Common myeloid progenitor, CD34-positive (primary cell): Measurements from ENCODE around the gene TUBA4A.
A peak's percentile ranks its signal among the peaks of the same experiment; 100 is the strongest.

Source experiments
- CTCF ChIA-PET: fragments of 350-600 bp; sonication (Branson Sonifier 250); formaldehyde crosslinking; loops from one replicate; lab custom pipeline; 2021; ENCODE audit warnings: antibody characterized with exemption; lab: Charles Lee
- POLR2A ChIA-PET: fragments of 350-600 bp; sonication (Branson Sonifier 250); formaldehyde crosslinking; loops from one replicate; lab custom pipeline; 2021; ENCODE audit warnings: antibody characterized with exemption; lab: Charles Lee
- DNase-seq, 3 donors: peaks; one replicate each; pipeline versions ENCODE4 v3.0.0 to v3.0.0-alpha.2; 2013
- H3K27ac ChIP-seq, 2 experiments: 1 replicate in 1 of 2; 2 replicates in 1 of 2; pipeline ENCODE4 v1.7.0; 2013; ENCODE audit warnings: inconsistent platforms in 2 of 2, low read length in 2 of 2, mild to moderate bottlenecking in 2 of 2, low read depth in 1 of 2, moderate library complexity in 1 of 2; ENCODE audit not compliant: severe bottlenecking in 2 of 2, insufficient read depth in 1 of 2, poor library complexity in 1 of 2
- H3K27me3 ChIP-seq, 5 experiments: replicated peaks in 2 of 5; 1 replicate in 3 of 5; 2 replicates in 2 of 5; pipeline versions ENCODE4 v1.6.1 to v1.7.0; 2013; ENCODE audit warnings: low read length in 4 of 5, mild to moderate bottlenecking in 2 of 5, moderate library complexity in 2 of 5, inconsistent platforms in 1 of 5; ENCODE audit not compliant: insufficient read depth in 5 of 5, control insufficient read depth in 4 of 5
- H3K36me3 ChIP-seq, 4 experiments: 1 replicate in 2 of 4; 2 replicates in 2 of 4; pipeline versions ENCODE4 v1.6.1 to v1.7.0; 2013; ENCODE audit warnings: low read length in 3 of 4, control low read depth in 1 of 4, mild to moderate bottlenecking in 1 of 4; ENCODE audit not compliant: control insufficient read depth in 4 of 4, insufficient read depth in 4 of 4
- H3K4me1 ChIP-seq, 4 experiments: 1 replicate in 3 of 4; 2 replicates in 1 of 4; pipeline versions ENCODE4 v1.6.1 to v1.7.1; 2013; ENCODE audit warnings: low read length in 3 of 4, mild to moderate bottlenecking in 3 of 4, control low read depth in 1 of 4, inconsistent platforms in 1 of 4, moderate library complexity in 1 of 4; ENCODE audit not compliant: control insufficient read depth in 4 of 4, insufficient read depth in 4 of 4; ENCODE audit errors: control extremely low read depth in 1 of 4
- H3K4me3 ChIP-seq, 7 experiments: 1 replicate in 4 of 7; 2 replicates in 3 of 7; pipeline versions ENCODE4 v1.5.1 to v1.7.0; 2013; ENCODE audit warnings: mild to moderate bottlenecking in 7 of 7, low read length in 6 of 7, moderate library complexity in 6 of 7, inconsistent platforms in 2 of 7, low read depth in 2 of 7, control low read depth in 1 of 7; ENCODE audit not compliant: insufficient read depth in 4 of 7, control insufficient read depth in 1 of 7; ENCODE audit errors: extremely low read depth in 1 of 7
- H3K9me3 ChIP-seq, 5 experiments: 1 replicate in 4 of 5; 2 replicates in 1 of 5; pipeline versions ENCODE4 v1.6.1 to v1.7.1; 2013; ENCODE audit warnings: low read length in 4 of 5, mild to moderate bottlenecking in 2 of 5, inconsistent platforms in 1 of 5, low read depth in 1 of 5, moderate library complexity in 1 of 5; ENCODE audit not compliant: control insufficient read depth in 4 of 5, insufficient read depth in 2 of 5; ENCODE audit errors: control extremely low read depth in 1 of 5
- WGBS: methylation state at CpG from one replicate; pipeline ENCODE4 v1.1.5; 2013; ENCODE audit not compliant: insufficient coverage; 5-methylcytosine and 5-hydroxymethylcytosine counted together

Gene TUBA4A

GRCh38 chr2:219221957-219222518 lies 31.7 kb downstream of the TUBA4A start:
- H3K4me3 ChIP-seq: no peak overlapping the region
- H3K27ac ChIP-seq: no peak overlapping the region
- no peaks in the 10 kb centered on the region for H3K9me3 ChIP-seq
- H3K4me1 ChIP-seq: peaks cover 6 to 41% (median 32%) of the 10 kb centered on the region in 4 experiments
- ChIA-PET POLR2A (interaction anchor here (1.1 kb wide), 1 partner anchor 32 kb away, joined by 3 read pairs; the partner anchor contains the start of gene TUBA4A), CTCF (interaction anchor here (0.9 to 17.2 kb wide), 4 partner anchors 10 to 63 kb away, joined by 3 to 238 read pairs (median 3); partner anchors contain the start of genes CNPPD1 and SLC23A3)
- no peaks in the 10 kb centered on the region for H3K27me3 ChIP-seq
- no peak for DNase-seq
- peaks cover 23 to 69% (median 51%) of the 10 kb centered on the region in 4 experiments for H3K36me3 ChIP-seq
- 98% methylated on average over 16 of the region's 16 CpGs for WGBS

- Histone ChIP-seq H3K36me3 (peaks cover 23 to 58% (median 50%) of the 10 kb centered on the region in 4 experiments), H3K27me3 (no peaks in the 10 kb centered on the region), H3K27ac (no peak overlapping the region), H3K4me3 (no peak overlapping the region), H3K4me1 (peaks cover 6 to 46% (median 37%) of the 10 kb centered on the region in 4 experiments), H3K9me3 (no peaks in the 10 kb centered on the region)
- no peak for DNase-seq
- POLR2A ChIA-PET: no interaction called here
- WGBS: 94% methylated on average over 15 of the region's 19 CpGs
- CTCF ChIA-PET: interaction anchor here (0.9 to 17.2 kb wide), 7 partner anchors 9 to 148 kb away, joined by 3 to 238 read pairs (median 3); partner anchors contain the start of genes CNPPD1 and SLC23A3
These were observed 32.9 kb downstream of the TUBA4A start for GRCh38 chr2:219220652-219221402.

- ChIA-PET CTCF (interaction anchor here (0.7 to 17.2 kb wide), 8 partner anchors 9 to 75 kb away, joined by 3 to 238 read pairs (median 3); partner anchors contain the start of genes ANKZF1, ATG9A, CNPPD1 and SLC23A3), POLR2A (no interaction called here)
- H3K4me1 ChIP-seq: peaks cover 0 to 37% (median 28%) of the 10 kb centered on the region in 4 experiments
- no peaks in the 10 kb centered on the region for H3K9me3 ChIP-seq
- H3K27me3 ChIP-seq: no peaks in the 10 kb centered on the region
- peaks cover 21 to 53% (median 45%) of the 10 kb centered on the region in 4 experiments for H3K36me3 ChIP-seq
- no peak overlapping the region for H3K4me3 ChIP-seq
- no peak overlapping the region for H3K27ac ChIP-seq
- WGBS: 96% methylated on average over 12 of the region's 18 CpGs
- no peak for DNase-seq
These were observed 33.8 kb downstream of the TUBA4A start for GRCh38 chr2:219219784-219220532.

GRCh38 chr2:219218732-219219701 lies 34.7 kb downstream of the TUBA4A start, which contains the start of gene ABCB6:
Gene ABCB6, minus strand, starts transcription at chr2:219218958. Its CDS starts 285 bp downstream, at chr2:219218673.
- peak within 1 kb of the TSS in 6 of 7 experiments; percentile 18 to 77 (median 62) for H3K4me3 ChIP-seq
- H3K36me3 ChIP-seq: peaks cover 18 to 44% (median 41%) of the 10 kb centered on the region in 4 experiments
- peaks cover 0 to 37% (median 27%) of the 10 kb centered on the region in 4 experiments for H3K4me1 ChIP-seq
- peak; percentile 84 to 92 (median 92) for DNase-seq
- ChIA-PET CTCF (interaction anchor here (0.7 to 17.2 kb wide), 11 partner anchors 10 to 76 kb away, joined by 3 to 238 read pairs (median 3); partner anchors contain the start of genes ANKZF1, ATG9A, CNPPD1 and DNAJB2), POLR2A (interaction anchor here (1.0 kb wide), 2 partner anchors 10 to 26 kb away, joined by 3 to 4 read pairs; partner anchors contain the start of genes ANKZF1, ATG9A, GLB1L and STK16)
- H3K9me3 ChIP-seq: no peaks in the 10 kb centered on the region
- H3K27ac ChIP-seq: peak within 1 kb of the TSS in 1 of 2 experiments; percentile 25
- WGBS: 15% methylated on average over 67 of the region's 71 CpGs
- no peaks in the 10 kb centered on the region for H3K27me3 ChIP-seq

GRCh38 chr2:219218217-219218731 lies 35.4 kb downstream of the TUBA4A start:
- no peaks in the 10 kb centered on the region for H3K27me3 ChIP-seq
- 0% methylated on average over 34 of the region's 37 CpGs for WGBS
- H3K4me3 ChIP-seq: peak overlapping the region in 6 of 7 experiments; percentile 18 to 77 (median 62)
- peaks cover 11 to 40% (median 35%) of the 10 kb centered on the region in 4 experiments for H3K36me3 ChIP-seq
- peak overlapping the region in 1 of 2 experiments; percentile 25 for H3K27ac ChIP-seq
- peak in 1 of 3 donors; percentile 24 for DNase-seq
- CTCF ChIA-PET: interaction anchor here (1.0 to 17.2 kb wide), 5 partner anchors 10 to 61 kb away, joined by 3 to 238 read pairs (median 3); partner anchors contain the start of genes CNPPD1, DNAJB2 and SLC23A3
- peaks cover 0 to 37% (median 27%) of the 10 kb centered on the region in 4 experiments for H3K4me1 ChIP-seq
- POLR2A ChIA-PET: interaction anchor here (1.0 kb wide), 2 partner anchors 11 to 27 kb away, joined by 3 to 4 read pairs; partner anchors contain the start of genes ANKZF1, ATG9A, GLB1L and STK16
- H3K9me3 ChIP-seq: no peaks in the 10 kb centered on the region
